ENCODE results near the gene DHRS12. TPM values are rescaled to one million over a fixed set of nuclear protein-coding genes. Genes with fewer than 3 reads are reported as not detected.

Gene DHRS12
- total RNA-seq, 1 donor from 2014 or later: 19.8 TPM

GRCh38 chr13:51783428-51784094 is 20.4 kb downstream of the DHRS12 start:
- no peaks in the 10 kb centered on the region for H3K36me3 Mint-ChIP-seq (ENCODE audit: unreplicated experiment)
- H3K4me1 Mint-ChIP-seq (ENCODE audit: low read depth, unreplicated experiment): peaks cover 49% of the 10 kb centered on the region
- peaks cover 8% of the 10 kb centered on the region for H3K9me3 Mint-ChIP-seq (ENCODE audit: unreplicated experiment)
- TF ChIP-seq, protein P1, sequence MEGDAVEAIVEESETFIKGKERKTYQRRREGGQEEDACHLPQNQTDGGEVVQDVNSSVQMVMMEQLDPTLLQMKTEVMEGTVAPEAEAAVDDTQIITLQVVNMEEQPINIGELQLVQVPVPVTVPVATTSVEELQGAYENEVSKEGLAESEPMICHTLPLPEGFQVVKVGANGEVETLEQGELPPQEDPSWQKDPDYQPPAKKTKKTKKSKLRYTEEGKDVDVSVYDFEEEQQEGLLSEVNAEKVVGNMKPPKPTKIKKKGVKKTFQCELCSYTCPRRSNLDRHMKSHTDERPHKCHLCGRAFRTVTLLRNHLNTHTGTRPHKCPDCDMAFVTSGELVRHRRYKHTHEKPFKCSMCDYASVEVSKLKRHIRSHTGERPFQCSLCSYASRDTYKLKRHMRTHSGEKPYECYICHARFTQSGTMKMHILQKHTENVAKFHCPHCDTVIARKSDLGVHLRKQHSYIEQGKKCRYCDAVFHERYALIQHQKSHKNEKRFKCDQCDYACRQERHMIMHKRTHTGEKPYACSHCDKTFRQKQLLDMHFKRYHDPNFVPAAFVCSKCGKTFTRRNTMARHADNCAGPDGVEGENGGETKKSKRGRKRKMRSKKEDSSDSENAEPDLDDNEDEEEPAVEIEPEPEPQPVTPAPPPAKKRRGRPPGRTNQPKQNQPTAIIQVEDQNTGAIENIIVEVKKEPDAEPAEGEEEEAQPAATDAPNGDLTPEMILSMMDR (IDR thresholded peaks at IDR 0.05; ENCODE audit: partially characterized antibody, unreplicated experiment): no peak
- no peak overlapping the region for H3K27ac Mint-ChIP-seq (ENCODE audit: unreplicated experiment)
- peaks cover 18% of the 10 kb centered on the region for H3K27me3 Mint-ChIP-seq (ENCODE audit: unreplicated experiment)
- H3K4me3 Mint-ChIP-seq (ENCODE audit: unreplicated experiment): no peak overlapping the region
- DNase-seq: peak; percentile 30

GRCh38 chr13:51782026-51782710 is 21.8 kb downstream of the DHRS12 start:
- no peak overlapping the region for H3K27ac Mint-ChIP-seq (ENCODE audit: unreplicated experiment)
- peak overlapping the region; percentile 47 for H3K4me3 Mint-ChIP-seq (ENCODE audit: unreplicated experiment)
- TF ChIP-seq, protein P1 (IDR thresholded peaks at IDR 0.05; ENCODE audit: partially characterized antibody, unreplicated experiment): no peak
- H3K4me1 Mint-ChIP-seq (ENCODE audit: low read depth, unreplicated experiment): peaks cover 49% of the 10 kb centered on the region
- H3K27me3 Mint-ChIP-seq (ENCODE audit: unreplicated experiment): peaks cover 18% of the 10 kb centered on the region
- peaks cover 8% of the 10 kb centered on the region for H3K9me3 Mint-ChIP-seq (ENCODE audit: unreplicated experiment)
- no peak for DNase-seq
- no peaks in the 10 kb centered on the region for H3K36me3 Mint-ChIP-seq (ENCODE audit: unreplicated experiment)

- H3K4me1 Mint-ChIP-seq (ENCODE audit: low read depth, unreplicated experiment): peaks cover 43% of the 10 kb centered on the region
- no peaks in the 10 kb centered on the region for H3K36me3 Mint-ChIP-seq (ENCODE audit: unreplicated experiment)
- no peak overlapping the region for H3K27ac Mint-ChIP-seq (ENCODE audit: unreplicated experiment)
- H3K27me3 Mint-ChIP-seq (ENCODE audit: unreplicated experiment): peaks cover 18% of the 10 kb centered on the region
- TF ChIP-seq, protein P1 (IDR thresholded peaks at IDR 0.05; ENCODE audit: partially characterized antibody, unreplicated experiment): no peak
- DNase-seq: no peak
- peaks cover 8% of the 10 kb centered on the region for H3K9me3 Mint-ChIP-seq (ENCODE audit: unreplicated experiment)
- no peak overlapping the region for H3K4me3 Mint-ChIP-seq (ENCODE audit: unreplicated experiment)
Measured at GRCh38 chr13:51781246-51782022, 22.5 kb downstream of the DHRS12 start.

- Mint-ChIP-seq H3K4me3 (ENCODE audit: unreplicated experiment) (no peak overlapping the region), H3K27me3 (ENCODE audit: unreplicated experiment) (peaks cover 9% of the 10 kb centered on the region), H3K9me3 (ENCODE audit: unreplicated experiment) (peaks cover 3% of the 10 kb centered on the region), H3K36me3 (ENCODE audit: unreplicated experiment) (no peaks in the 10 kb centered on the region), H3K4me1 (ENCODE audit: low read depth, unreplicated experiment) (peaks cover 32% of the 10 kb centered on the region), H3K27ac (ENCODE audit: unreplicated experiment) (no peak overlapping the region)
- TF ChIP-seq, protein P1 (IDR thresholded peaks at IDR 0.05; ENCODE audit: partially characterized antibody, unreplicated experiment): no peak
- no peak for DNase-seq
Measured at GRCh38 chr13:51780099-51780498, 23.9 kb downstream of the DHRS12 start.
